ENCODE results near the gene NPBWR2.

Gene NPBWR2, protein sequence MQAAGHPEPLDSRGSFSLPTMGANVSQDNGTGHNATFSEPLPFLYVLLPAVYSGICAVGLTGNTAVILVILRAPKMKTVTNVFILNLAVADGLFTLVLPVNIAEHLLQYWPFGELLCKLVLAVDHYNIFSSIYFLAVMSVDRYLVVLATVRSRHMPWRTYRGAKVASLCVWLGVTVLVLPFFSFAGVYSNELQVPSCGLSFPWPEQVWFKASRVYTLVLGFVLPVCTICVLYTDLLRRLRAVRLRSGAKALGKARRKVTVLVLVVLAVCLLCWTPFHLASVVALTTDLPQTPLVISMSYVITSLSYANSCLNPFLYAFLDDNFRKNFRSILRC

DNA sequence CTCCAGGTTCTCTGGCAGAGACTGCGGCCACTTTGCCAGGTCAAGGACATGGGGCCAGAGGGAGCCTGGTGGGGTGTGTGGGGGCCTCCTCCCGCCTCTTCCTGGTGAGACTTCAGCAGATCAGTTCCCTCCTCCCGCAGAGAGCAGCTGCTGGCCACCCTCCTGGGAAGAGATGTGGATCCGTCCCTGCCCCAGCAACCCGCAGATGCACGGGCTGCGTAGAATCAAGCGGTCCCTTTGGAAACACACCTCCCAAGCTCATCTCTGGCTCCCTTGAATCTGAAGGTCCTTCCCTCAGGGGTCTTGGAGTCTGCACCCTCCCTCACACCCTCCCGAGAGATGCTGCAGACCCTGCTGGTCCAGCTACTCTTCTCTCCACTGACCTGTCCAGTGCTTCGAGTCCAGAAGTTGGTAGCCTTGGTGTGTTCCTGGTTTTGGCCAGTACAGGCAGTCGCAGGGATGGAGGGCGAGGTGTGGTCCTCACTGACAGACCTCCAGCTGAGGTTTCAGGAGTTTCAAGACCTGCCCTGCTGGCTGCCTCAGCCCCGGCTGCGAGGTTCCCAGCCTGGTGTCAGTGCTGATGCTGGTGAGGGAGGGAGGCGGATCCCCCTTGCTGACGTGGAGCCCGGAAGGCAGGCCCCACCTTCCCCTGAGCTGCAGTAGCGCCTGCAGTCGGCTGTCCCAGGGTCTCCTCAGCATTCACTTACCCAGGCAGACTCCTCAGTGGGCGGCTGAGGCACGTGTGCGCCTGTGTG lies at the start of gene NPBWR2:
Gene NPBWR2 (minus strand): TSS at position 585 of the 755 bp plus-strand sequence. CDS start 734 bp downstream, outside the sequence.
- DNase-seq (ENCODE audit: low spot score), result no peak

GRCh38 chr20:64156136-64156885 lies 48.9 kb upstream of the NPBWR2 start:
- DNase-seq (ENCODE audit: low spot score), result no peak

DNA sequence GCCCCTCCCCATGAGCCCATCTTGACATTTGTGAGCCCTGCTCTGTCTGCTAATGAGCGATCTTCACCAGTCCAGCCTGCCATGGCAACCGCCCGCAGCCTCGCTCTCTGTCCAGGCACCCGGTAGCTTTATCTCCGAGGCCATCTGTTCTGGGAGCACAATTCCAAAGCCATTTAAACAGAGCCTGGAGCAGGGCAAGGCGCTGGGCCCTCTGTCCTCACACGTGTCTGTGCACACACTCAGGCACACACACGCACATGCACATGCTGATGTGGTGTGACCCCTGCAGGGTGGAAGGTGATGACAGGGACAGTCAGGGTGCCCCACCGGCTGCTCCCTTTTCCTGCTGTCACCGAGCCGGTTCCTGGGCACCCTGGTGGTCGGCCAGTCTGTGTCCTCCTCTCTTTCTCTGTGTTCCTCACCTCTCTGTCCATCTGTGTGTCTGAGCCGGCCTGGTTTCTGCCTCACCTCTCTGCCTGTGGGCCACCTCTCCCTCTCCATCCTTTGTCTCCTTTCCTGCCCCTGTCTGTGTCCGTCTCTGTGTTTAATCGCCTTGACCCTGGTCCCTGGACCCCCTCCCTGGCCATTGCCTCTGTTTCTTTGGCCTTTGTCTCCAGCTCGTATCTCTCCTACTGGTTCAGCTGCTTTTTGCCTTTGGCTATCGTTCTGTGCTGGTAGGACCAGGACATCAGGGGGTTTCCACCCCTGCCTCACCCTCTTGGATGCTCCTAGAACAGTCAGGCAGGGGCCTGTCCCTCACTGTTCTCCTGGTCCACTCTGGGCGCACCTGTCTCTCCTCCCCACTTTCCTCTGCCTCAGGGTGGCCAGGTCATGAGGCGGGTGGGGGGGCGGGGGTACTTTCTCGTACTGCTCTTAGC lies 48.1 kb upstream of the NPBWR2 start:
- no peak for DNase-seq (ENCODE audit: low spot score)

DNA sequence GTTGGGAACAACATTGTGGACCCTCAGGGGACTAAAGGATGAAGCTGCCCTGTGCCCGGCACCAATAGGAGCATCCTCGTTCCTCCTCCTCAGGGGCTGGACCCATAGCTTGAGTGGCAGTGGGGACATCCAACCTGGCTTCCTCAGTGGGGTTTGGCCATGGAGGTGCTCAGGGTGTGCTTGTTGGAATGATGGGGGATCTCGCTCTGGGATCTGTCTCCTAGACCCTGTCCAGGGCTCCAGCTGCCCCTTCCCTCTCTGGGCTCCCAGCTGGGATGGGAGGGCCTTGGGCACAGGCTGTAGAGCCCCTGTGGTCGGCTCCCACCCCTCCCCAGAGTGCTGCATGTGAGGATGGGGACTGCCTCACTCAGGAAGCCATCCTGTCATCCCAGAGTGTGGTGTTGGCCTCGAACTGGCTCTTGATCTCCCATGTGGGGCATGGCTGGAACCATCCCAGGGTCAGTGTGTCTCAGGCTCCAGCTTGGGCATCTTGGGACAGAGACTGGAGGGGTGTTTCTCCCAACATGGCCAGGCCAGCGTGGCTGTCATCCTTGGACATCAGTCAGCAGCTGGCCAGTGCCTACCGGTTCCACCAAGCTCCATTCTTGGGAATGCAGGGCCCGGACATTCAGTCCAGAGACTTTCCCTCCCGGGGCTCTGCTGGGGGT lies 47.4 kb upstream of the NPBWR2 start:
- no peak for DNase-seq (ENCODE audit: low spot score)

DNA sequence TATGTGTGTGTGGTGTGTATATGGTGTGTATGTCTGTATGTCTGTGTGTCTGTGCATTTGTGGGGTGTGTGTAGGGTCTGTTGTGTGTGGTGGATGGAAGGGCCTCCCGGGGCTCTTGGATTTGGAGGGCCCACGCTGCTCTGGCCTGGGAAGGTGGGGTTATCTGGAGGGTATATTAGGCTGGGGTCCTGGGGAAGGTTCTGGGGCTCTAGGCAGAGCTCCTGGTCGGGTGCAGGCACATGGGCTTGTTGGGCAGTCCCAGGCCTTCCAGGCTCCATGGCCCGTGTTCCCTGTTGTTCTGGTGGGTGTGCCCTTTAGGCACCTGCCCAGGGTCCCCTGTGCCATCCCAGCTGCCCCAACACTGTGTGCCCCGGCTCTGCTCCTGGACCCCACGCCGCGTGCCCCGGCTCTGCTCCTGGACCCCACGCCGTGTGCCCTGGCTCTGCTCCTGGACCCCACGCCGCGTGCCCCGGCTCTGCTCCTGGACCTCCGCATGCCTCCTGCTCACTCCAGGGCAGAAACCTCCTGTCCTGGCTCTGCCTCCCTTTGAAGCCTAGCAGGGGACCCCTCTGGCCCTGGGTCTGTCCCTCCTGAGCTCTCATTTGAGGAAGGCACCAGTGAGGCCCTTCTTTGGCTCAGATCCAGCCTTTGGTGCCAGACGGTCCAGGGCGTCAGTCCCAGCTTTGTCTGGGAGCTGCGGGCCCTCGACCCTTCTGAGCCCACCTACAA lies 46.7 kb upstream of the NPBWR2 start:
- DNase-seq (ENCODE audit: low spot score), result no peak

DNA sequence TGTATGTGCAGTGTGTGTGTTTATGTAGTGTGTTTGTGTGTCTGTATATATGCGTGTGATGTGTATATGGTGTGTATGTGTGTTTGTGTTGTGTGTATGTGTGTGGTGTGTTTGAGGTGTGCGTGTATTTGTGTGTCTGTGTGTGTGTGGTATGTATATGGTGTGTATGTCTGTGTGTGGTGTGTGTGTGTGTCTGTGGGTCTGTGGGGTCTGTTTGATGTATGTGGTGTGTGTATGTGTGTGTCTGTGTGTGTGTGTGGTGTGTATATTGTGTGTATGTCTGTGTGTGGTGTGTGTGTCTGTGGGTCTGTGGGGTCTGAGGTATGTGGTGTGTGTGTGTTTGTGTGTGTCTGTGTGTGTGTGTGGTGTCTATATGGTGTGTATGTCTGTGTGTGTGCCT lies 46.0 kb upstream of the NPBWR2 start:
- DNase-seq (ENCODE audit: low spot score), result no peak

- no peak for DNase-seq (ENCODE audit: low spot score)
These were observed 45.5 kb upstream of the NPBWR2 start for GRCh38 chr20:64152906-64153305.

DNA sequence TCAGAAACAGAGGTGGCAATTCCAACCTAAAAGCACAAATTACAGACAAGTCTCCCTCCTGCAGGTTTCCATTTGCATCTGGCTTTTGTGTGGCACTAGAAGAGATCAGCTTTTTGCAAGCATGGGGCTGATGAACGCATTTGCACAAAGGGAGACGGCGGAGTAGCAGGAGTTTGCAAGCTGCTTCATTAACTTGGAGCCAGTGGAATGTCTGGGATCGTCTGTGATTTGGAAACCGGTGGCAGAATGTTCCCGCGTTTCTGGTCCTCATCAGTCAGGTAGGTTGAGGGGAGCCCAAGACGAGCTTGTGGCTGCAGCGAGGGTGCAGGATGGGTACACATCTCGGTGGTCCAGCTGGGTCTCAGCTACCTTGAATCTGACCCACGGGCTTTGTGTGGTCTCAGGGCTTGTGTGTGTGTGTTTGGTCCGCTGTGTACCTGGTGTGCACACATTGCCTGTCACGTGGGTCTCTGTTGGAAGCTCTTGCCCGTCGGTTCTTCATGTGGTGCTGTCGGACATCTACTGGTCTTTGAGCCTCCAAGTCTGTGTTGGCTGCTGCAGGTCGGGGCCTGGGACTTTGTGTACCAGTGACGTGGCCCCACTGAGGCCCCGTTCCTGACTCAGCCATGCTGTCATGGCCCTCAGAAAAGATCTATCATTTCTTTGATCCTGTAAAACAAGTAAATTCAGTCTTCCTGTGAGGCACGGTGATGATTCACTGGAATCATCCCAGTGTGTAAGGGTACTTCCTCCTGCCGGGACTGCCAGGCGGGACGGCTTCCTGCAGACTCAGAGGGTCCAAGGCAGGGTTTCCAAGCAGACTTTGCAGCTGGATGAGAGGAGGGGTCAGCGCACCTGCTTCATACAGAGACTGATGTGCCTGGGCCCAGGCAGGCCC lies 44.5 kb upstream of the NPBWR2 start:
- peak; percentile 79 for DNase-seq (ENCODE audit: low spot score)

GRCh38 chr20:64150756-64151632 lies 43.6 kb upstream of the NPBWR2 start:
- no peak for DNase-seq (ENCODE audit: low spot score)

DNA sequence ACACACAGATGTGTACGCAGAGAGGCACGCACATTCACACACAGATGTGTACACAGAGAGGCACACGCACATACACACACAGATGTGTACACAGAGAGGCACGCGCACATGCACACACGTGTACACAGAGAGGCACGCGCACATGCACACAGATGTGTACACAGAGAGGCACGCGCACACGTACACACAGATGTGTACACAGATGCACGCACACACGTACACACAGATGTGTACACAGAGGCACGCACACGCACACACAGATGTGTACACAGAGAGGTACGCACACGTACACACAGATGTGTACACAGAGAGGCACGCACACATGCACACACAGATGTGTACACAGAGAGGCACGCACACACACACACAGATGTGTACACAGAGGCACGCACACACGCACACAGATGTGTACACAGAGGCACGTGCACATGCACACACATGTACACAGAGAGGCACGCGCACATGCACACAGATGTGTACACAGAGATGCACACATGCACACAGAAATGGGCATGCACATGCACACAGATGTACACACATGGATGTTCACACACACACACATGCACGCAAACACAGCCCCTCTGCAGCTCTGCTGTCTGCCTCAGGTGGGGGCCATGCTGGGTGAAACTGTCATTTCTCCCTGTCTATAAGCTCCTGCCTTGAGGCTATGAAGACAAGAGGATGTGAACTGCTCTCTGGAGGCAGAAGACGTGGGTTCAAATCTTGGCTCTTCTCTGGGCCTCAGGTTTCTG lies 42.6 kb upstream of the NPBWR2 start:
- no peak for DNase-seq (ENCODE audit: low spot score)

- DNase-seq (ENCODE audit: low spot score), result no peak
These were observed 41.8 kb upstream of the NPBWR2 start for GRCh38 chr20:64149141-64149540.

DNA sequence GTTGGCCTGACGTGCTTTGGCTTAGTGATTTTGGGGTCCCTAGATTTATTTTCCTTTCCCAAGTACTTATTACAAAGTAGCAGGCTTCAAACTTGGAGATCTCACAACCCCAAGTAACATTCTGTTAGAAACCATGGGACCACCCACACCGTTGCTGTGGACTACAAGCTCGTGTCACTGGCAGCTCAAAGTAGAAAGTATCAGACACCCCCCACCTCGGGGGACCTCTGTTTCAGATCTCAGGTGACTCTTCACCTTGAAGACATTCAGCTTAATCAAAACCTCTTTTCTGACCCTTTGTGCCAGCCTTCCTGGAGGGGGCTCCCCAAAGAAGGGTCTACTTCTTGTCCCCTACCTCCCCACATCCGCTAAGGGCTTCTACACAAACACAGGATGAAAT lies 41.2 kb upstream of the NPBWR2 start:
- DNase-seq (ENCODE audit: low spot score), result no peak

- DNase-seq (ENCODE audit: low spot score), result no peak
These were observed 39.6 kb upstream of the NPBWR2 start for GRCh38 chr20:64146936-64147477.

DNA sequence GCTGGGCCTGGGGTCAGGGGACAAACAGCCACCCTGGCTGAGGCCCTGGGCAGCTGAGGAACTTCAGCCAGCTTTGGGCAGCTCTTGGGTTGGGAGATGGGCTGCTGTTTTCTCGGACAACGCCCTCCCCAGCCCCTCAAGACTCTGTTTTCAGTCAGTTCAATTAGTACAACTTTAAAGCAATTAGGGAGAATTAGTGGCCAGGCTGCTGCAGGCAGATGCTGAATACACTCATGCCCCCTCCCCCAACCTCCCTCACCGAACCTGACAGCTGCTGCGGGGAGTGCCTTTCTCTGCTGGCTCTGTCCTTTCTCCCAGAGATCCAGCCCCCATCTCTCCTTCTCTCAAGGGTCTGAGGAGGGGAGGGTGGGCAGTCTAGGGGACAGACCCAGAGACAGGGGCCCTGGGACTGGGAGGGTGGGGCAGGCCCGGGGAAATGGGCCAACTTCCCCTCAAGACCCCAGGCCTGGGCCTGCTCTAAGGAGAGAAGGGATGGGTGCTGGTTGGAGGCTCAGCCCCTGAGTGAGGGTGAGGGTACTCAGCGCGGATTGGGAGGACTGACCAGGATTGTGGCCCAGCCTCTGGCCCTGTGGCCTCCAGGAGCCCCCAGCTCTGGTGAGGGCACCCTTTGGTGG lies 39.1 kb upstream of the NPBWR2 start:
- DNase-seq (ENCODE audit: low spot score), result no peak

GRCh38 chr20:64145458-64146300 lies 38.3 kb upstream of the NPBWR2 start:
- no peak for DNase-seq (ENCODE audit: low spot score)

Measured in COLO829 (cell line).